Parathyroid adenoma (tissue), 2 donors: ENCODE measurements around the gene OR52B6.
"Not testable (repeated sequence)": the region's sequence is repeated elsewhere in the genome, so short reads cannot be mapped to it uniquely, and the experiment has no call there.

ENCODE experiments used
- H2AFZ ChIP-seq: fragments of 300-600 bp; sonication (generic); one replicate; pipeline ENCODE4 v1.7.0; 2017; ENCODE audit warnings: antibody characterized with exemption, mild to moderate bottlenecking
- H3K27ac ChIP-seq: fragments of 300-600 bp; sonication (generic); one replicate; pipeline ENCODE4 v1.7.0; 2017
- H3K27me3 ChIP-seq: fragments of 300-600 bp; sonication (generic); one replicate; pipeline ENCODE4 v1.7.0; 2017; ENCODE audit warnings: low read length; ENCODE audit not compliant: control insufficient read depth, insufficient read depth
- H3K36me3 ChIP-seq: fragments of 300-600 bp; sonication (generic); one replicate; pipeline ENCODE4 v1.7.0; 2017; ENCODE audit warnings: low read length; ENCODE audit not compliant: control insufficient read depth, insufficient read depth
- H3K4me1 ChIP-seq: fragments of 300-600 bp; sonication (generic); one replicate; pipeline ENCODE4 v1.7.0; 2017; ENCODE audit warnings: control low read depth
- H3K4me2 ChIP-seq: fragments of 300-600 bp; sonication (generic); one replicate; pipeline ENCODE4 v1.7.0; 2017; ENCODE audit warnings: low read length
- H3K4me3 ChIP-seq: fragments of 300-600 bp; sonication (generic); one replicate; pipeline ENCODE4 v1.7.0; 2017; ENCODE audit warnings: low read depth, low read length
- H3K79me2 ChIP-seq: fragments of 300-600 bp; sonication (generic); one replicate; pipeline ENCODE4 v1.7.0; 2017; ENCODE audit warnings: control low read depth
- H3K9ac ChIP-seq: fragments of 300-600 bp; sonication (generic); one replicate; pipeline ENCODE4 v1.7.0; 2017; ENCODE audit warnings: mild to moderate bottlenecking
- H3K9me3 ChIP-seq: fragments of 300-600 bp; sonication (generic); one replicate; pipeline ENCODE4 v1.7.0; 2017; ENCODE audit warnings: low read length; ENCODE audit not compliant: control insufficient read depth
- CTCF ChIP-seq: fragments of 300-600 bp; sonication (generic); IDR thresholded peaks from one replicate; pipeline ENCODE4 v1.7.0; 2017; ENCODE audit warnings: antibody characterized with exemption, mild to moderate bottlenecking
- donor health status: primary hyperparathyroidism.

Gene OR52B6

GRCh38 chr11:5575152-5575551 lies 5.5 kb upstream of the OR52B6 start:
- Histone ChIP-seq H3K36me3 (no peaks in the 10 kb centered on the region), H3K27me3 (no peaks in the 10 kb centered on the region), H3K4me1 (no peaks in the 10 kb centered on the region), H3K4me3 (no peak overlapping the region), H2AFZ (no peak overlapping the region), H3K79me2 (no peaks in the 10 kb centered on the region), H3K9ac (no peak overlapping the region), H3K27ac (no peak overlapping the region), H3K9me3 (no peaks in the 10 kb centered on the region), H3K4me2 (no peak overlapping the region)
- no peak for TF ChIP-seq CTCF

- no peaks in the 10 kb centered on the region for H3K27me3 ChIP-seq
- H3K9ac ChIP-seq, result no peak overlapping the region
- H3K36me3 ChIP-seq, result no peaks in the 10 kb centered on the region
- H3K4me2 ChIP-seq, result no peak overlapping the region
- no peak overlapping the region for H3K4me3 ChIP-seq
- H3K9me3 ChIP-seq, result no peaks in the 10 kb centered on the region
- TF ChIP-seq CTCF, result no peak
- H3K4me1 ChIP-seq, result no peaks in the 10 kb centered on the region
- no peaks in the 10 kb centered on the region for H3K79me2 ChIP-seq
- H2AFZ ChIP-seq, result no peak overlapping the region
- H3K27ac ChIP-seq, result no peak overlapping the region
Measured at GRCh38 chr11:5577101-5577500, 3.6 kb upstream of the OR52B6 start.

- no peak overlapping the region for H2AFZ ChIP-seq
- H3K79me2 ChIP-seq, result no peaks in the 10 kb centered on the region
- H3K4me3 ChIP-seq, result no peak overlapping the region
- no peak overlapping the region for H3K9ac ChIP-seq
- H3K4me1 ChIP-seq, result no peaks in the 10 kb centered on the region
- no peak overlapping the region for H3K27ac ChIP-seq
- no peaks in the 10 kb centered on the region for H3K27me3 ChIP-seq
- no peak overlapping the region for H3K4me2 ChIP-seq
- no peak for TF ChIP-seq CTCF
- H3K9me3 ChIP-seq, result no peaks in the 10 kb centered on the region
- H3K36me3 ChIP-seq, result no peaks in the 10 kb centered on the region
Measured at GRCh38 chr11:5581014-5581413, 337 bp downstream of the OR52B6 start.

- H3K4me2 ChIP-seq, H3K4me1 ChIP-seq, H3K9ac ChIP-seq, H3K9me3 ChIP-seq, H3K79me2 ChIP-seq, H3K27me3 ChIP-seq, H3K36me3 ChIP-seq, H2AFZ ChIP-seq, H3K27ac ChIP-seq, H3K4me3 ChIP-seq: not testable (repeated sequence)
Measured at GRCh38 chr11:5584458-5584857, 3.8 kb downstream of the OR52B6 start.

GRCh38 chr11:5589906-5590305 lies 9.2 kb downstream of the OR52B6 start:
- not testable (repeated sequence) for H3K27me3 ChIP-seq, H3K79me2 ChIP-seq, H3K4me3 ChIP-seq, H3K9me3 ChIP-seq, H3K4me2 ChIP-seq, H3K27ac ChIP-seq, H2AFZ ChIP-seq, H3K36me3 ChIP-seq, H3K9ac ChIP-seq, H3K4me1 ChIP-seq

GRCh38 chr11:5591613-5592012 lies 10.9 kb downstream of the OR52B6 start:
- Histone ChIP-seq H3K79me2 (no peaks in the 10 kb centered on the region), H3K4me1 (no peaks in the 10 kb centered on the region), H2AFZ (no peak overlapping the region), H3K4me3 (no peak overlapping the region), H3K27me3 (no peaks in the 10 kb centered on the region), H3K27ac (no peak overlapping the region), H3K9me3 (no peaks in the 10 kb centered on the region), H3K36me3 (no peaks in the 10 kb centered on the region), H3K4me2 (no peak overlapping the region), H3K9ac (no peak overlapping the region)
- no peak for TF ChIP-seq CTCF
